Effector memory CD8-positive, alpha-beta T cell (primary cell): ENCODE data around the gene ZNF582.

Experiments used
- ATAC-seq: fragments of 150-1000 bp; cut with Tn5 transposase; replicated peaks from 2 replicates; pipeline ENCODE4 v1.10.0; 2021; ENCODE audit warnings: mild to moderate bottlenecking, moderate library complexity
- DNase-seq, 3 experiments: peaks; one replicate each; pipeline ENCODE4 v3.0.0; 2021
- H3K27ac Mint-ChIP-seq, 2 donors: one replicate each; pipeline ENCODE4 v1.8.0; 2022; ENCODE audit warnings: mild to moderate bottlenecking in 2 of 2, mixed read lengths in 2 of 2, moderate library complexity in 2 of 2
- H3K27me3 Mint-ChIP-seq, 2 donors: one replicate each; pipeline ENCODE4 v1.8.0; 2022; ENCODE audit warnings: mixed read lengths in 2 of 2
- H3K36me3 Mint-ChIP-seq: one replicate; pipeline ENCODE4 v1.8.0; 2022; ENCODE audit warnings: mild to moderate bottlenecking, moderate library complexity, mixed read lengths; ENCODE audit not compliant: insufficient read depth
- H3K4me1 Mint-ChIP-seq, 2 donors: one replicate each; pipeline ENCODE4 v1.8.0; 2022; ENCODE audit warnings: low read depth in 2 of 2, mixed read lengths in 2 of 2
- H3K4me3 Mint-ChIP-seq, 2 donors: one replicate each; pipeline ENCODE4 v1.8.0; 2022; ENCODE audit warnings: mild to moderate bottlenecking in 2 of 2, mixed read lengths in 2 of 2, moderate library complexity in 2 of 2
- H3K9me3 Mint-ChIP-seq, 2 donors: one replicate each; pipeline ENCODE4 v1.8.0; 2022; ENCODE audit warnings: mixed read lengths in 2 of 2
- total RNA-seq, 9 experiments: gene quantifications; one replicate each; lab custom pipeline; 2026; lab: John Stamatoyannopoulos, UW

The ZNF582 gene
- total RNA-seq, result 3.4 to 13.7 (median 6.6) reads per million in 9 experiments

DNA sequence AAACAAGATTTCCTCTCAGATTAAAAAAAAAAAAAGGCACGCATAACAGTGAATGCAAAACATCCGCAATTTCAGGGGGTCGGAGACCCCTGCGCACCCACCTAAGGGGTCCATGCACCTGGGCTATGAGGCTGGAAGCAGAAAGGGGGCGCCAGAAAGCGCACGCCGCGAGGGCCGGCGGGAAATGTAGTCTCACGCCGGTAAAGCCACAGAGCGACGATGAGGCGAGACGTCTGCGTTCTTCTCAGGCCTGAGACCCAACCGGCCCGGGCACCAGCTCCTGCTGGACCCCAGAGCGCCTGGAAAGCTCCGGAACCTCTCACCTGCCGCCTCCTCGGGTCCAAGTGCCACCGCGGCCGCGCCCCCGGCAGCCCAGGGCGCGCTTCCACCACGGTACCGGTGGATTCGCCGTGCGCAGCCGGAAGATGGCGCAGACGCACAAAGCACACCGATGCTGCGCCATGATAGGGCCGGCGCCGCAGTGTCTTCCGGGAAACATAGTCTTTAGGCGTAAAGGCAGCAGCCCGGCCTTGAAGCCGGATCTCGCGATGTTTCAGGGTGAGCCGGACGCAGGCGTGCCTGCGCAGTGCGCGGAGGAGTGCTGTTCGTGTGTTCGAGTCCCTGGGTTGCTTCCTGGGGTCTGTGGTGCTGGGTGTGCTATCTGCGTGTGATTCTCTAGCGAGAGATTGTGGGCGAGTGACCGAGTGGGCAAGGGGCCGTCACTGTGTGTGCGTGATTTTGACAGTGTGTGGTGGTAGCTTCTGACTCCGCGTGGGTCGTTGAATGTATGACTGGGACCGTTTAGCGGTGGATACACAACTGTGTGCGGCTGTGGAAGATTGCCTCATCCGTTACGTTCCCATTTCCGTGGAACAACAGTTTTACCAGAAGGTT is at the start of gene ZNF582:
Gene ZNF582, minus strand, starts transcription at position 416 of the 894 bp plus-strand sequence. CDS start 1,782 bp downstream, outside the sequence.
- ATAC-seq (peak; percentile 96), DNase-seq (peak; percentile 86 to 88 (median 86))
- Mint-ChIP-seq H3K4me3 (peak within 1 kb of the TSS; percentile 91 to 92), H3K27me3 (no peaks in the 10 kb centered on the region), H3K27ac (peak within 1 kb of the TSS; percentile 97 to 98), H3K9me3 (peaks cover 12 to 18% of the 10 kb centered on the region in 2 donors), H3K4me1 (peaks cover 4 to 6% of the 10 kb centered on the region in 2 donors), H3K36me3 (peaks cover 26% of the 10 kb centered on the region)

DNA sequence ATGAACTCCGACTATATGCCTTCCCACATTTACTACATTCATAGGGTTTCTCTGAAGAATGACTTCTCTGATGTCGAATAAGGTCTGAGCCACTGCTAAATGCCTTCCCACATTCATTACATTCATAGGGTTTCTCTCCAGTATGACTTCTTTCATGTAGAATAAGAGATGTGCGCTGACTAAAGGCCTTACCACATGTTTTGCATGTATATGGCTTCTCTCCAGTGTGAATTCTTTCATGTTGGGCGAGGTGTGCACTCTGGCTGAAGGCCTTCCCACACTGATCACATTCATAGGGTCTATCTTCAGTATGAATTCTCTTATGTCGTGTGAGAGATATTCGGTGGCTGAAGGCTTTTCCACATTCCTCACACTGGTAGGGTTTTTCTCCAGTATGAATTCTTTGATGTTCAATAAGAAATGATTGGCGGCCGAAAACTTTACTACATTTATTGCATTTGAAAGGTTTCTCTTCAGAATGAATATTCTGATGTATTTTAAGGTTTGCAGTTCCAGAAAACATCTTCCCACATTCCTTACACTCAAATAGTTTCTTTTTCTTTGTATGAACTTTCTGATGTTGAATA is 48.0 kb upstream of the ZNF582 start:
- H3K27ac Mint-ChIP-seq, result no peak overlapping the region
- peaks cover 28 to 49% of the 10 kb centered on the region in 2 donors for H3K9me3 Mint-ChIP-seq
- no peak for DNase-seq
- no peaks in the 10 kb centered on the region for H3K4me1 Mint-ChIP-seq
- no peak for ATAC-seq
- peaks cover 4% of the 10 kb centered on the region for H3K36me3 Mint-ChIP-seq
- H3K27me3 Mint-ChIP-seq, result no peaks in the 10 kb centered on the region
- H3K4me3 Mint-ChIP-seq, result no peak overlapping the region

DNA sequence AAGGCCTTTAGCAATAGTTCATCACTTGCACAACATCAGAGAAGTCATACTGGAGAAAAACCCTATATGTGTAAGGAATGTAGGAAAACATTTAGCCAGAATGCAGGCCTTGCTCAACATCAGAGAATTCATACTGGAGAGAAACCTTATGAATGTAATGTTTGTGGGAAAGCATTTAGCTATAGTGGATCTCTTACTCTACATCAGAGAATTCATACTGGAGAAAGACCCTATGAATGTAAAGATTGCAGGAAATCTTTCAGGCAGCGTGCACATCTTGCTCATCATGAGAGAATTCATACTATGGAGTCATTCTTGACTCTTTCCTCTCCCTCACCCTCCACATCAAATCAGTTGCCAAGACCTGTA is 30.6 kb upstream of the ZNF582 start:
- peaks cover 5% of the 10 kb centered on the region for H3K36me3 Mint-ChIP-seq

DNA sequence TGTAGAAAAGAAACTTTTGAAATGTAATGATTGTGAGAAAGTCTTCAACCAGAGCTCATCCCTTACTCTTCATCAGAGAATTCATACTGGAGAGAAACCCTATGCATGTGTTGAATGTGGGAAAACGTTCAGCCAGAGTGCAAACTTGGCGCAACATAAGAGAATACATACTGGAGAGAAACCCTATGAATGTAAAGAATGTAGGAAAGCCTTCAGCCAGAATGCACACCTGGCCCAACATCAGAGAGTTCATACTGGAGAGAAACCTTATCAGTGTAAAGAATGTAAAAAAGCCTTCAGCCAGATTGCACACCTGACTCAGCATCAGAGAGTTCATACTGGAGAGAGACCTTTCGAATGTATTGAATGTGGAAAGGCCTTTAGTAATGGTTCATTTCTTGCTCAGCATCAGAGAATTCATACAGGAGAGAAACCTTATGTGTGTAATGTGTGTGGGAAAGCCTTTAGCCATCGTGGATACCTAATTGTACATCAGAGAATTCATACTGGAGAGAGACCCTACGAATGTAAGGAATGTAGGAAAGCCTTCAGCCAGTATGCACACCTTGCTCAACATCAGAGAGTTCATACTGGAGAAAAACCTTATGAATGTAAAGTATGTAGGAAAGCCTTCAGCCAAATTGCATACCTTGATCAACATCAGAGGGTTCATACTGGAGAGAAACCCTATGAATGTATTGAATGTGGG is 30.1 kb upstream of the ZNF582 start:
- no peak overlapping the region for H3K27ac Mint-ChIP-seq
- H3K4me1 Mint-ChIP-seq, result no peaks in the 10 kb centered on the region
- no peaks in the 10 kb centered on the region for H3K27me3 Mint-ChIP-seq
- ATAC-seq (no peak), DNase-seq (no peak)
- H3K9me3 Mint-ChIP-seq, result peaks cover 13 to 18% of the 10 kb centered on the region in 2 donors
- no peak overlapping the region for H3K4me3 Mint-ChIP-seq
- peaks cover 5% of the 10 kb centered on the region for H3K36me3 Mint-ChIP-seq

More for the DNA sequence above, 30.6 kb upstream of the ZNF582 start:
- Mint-ChIP-seq H3K4me1 (no peaks in the 10 kb centered on the region), H3K27me3 (no peaks in the 10 kb centered on the region), H3K9me3 (peaks cover 13 to 18% of the 10 kb centered on the region in 2 donors), H3K27ac (no peak overlapping the region), H3K4me3 (no peak overlapping the region)
- ATAC-seq, result no peak
- no peak for DNase-seq

DNA sequence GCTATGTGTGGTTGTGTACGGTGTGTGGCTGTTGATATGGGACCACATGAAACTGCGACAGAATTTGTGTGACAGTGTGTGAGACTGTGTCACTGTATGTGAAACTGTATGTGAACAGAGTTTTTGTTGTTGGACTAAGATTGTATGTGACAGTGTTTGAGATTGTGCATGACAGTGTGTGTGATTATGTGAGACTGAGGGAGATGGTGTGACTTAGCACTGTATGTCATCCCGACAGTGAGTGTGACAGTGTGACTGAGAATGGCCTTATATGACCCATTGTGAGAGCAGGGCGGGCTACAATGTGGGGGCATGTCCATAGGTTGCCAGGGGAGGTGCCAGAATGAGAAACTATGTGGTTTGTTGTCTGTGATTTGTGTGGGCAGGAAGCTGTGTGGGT is 11.7 kb upstream of the ZNF582 start:
- ATAC-seq, result no peak
- Mint-ChIP-seq H3K36me3 (peaks cover 48% of the 10 kb centered on the region), H3K27me3 (no peaks in the 10 kb centered on the region), H3K4me3 (peak overlapping the region; percentile 82 to 89), H3K9me3 (peaks cover 19 to 38% of the 10 kb centered on the region in 2 donors), H3K27ac (peak overlapping the region; percentile 87 to 96), H3K4me1 (peaks cover 20 to 21% of the 10 kb centered on the region in 2 donors)
- no peak for DNase-seq

DNA sequence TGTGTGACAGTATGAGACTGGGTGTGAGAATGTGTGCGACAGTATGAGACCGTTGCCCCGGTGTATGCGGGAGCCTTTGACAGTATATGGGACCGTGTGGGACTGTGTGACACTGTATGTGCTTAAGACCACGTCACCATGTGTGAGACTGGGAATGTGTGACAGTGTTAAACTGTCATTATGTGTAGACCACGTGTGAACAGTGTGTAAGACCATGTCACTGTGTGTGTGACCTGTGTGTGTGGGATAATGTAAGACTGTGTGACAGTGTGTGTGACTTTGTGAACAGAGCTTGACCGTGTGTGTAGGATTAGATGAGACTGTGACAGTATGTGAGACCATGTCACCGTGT is 11.3 kb upstream of the ZNF582 start:
- Mint-ChIP-seq H3K4me1 (peaks cover 20 to 21% of the 10 kb centered on the region in 2 donors), H3K4me3 (peak overlapping the region; percentile 82 to 89), H3K27ac (peak overlapping the region; percentile 87 to 96), H3K36me3 (peaks cover 44% of the 10 kb centered on the region), H3K9me3 (peaks cover 19 to 39% of the 10 kb centered on the region in 2 donors), H3K27me3 (no peaks in the 10 kb centered on the region)
- peak; percentile 36 for ATAC-seq
- DNase-seq, result peak in 1 of 3 experiments; percentile 19

DNA sequence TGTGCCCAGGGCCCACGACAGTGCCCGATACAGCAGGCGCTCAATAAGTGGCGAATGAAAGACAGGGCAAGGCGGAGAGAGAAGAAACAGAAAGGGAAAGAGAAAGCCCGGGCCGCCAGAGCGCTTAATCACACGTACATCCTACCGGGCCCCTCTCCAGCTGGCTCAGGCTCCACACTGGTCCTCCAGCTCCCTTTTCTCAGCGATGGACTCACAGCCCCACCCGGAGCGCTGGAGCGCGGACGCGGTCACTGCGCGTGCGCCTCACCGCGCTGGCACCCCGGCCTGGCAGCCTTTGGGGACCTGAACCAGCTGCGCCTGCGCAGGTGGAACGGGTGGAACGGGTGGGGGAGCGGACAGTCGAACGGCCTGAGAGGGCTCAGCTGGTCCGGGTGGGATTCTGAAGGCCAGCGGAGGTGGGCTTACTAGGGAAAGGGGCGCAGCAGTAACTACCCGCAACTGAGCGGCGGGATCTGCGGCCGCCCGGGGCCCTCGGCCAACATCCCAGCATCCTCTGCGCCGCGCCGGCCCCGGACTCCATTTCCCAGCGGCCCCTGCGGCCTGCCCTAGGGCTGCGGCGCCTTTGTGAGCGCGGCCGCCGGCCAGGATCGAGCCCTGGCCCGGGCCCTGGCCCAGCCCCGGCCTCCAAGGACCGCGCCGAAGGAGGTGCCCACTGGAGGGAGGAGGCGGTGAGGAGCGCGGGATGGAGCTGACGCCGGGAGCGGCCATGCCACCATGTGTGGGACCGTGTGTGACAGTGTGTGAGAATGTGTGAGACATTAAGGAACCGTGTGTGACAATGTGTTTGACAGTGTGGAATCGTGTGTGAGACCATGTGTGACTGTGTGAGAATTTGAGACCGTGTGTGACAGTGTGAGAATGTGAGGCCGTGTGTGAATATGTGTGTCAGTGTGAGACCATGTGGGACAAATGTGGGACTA is 10.7 kb upstream of the ZNF582 start, which contains the start of gene ZNF583:
Gene ZNF583, plus strand, starts transcription at position 569 of the 941 bp plus-strand sequence. CDS start 2,783 bp downstream, outside the sequence.
- H3K27ac Mint-ChIP-seq, result peak within 1 kb of the TSS; percentile 87 to 96
- H3K4me1 Mint-ChIP-seq, result peaks cover 20 to 21% of the 10 kb centered on the region in 2 donors
- peaks cover 18 to 37% of the 10 kb centered on the region in 2 donors for H3K9me3 Mint-ChIP-seq
- H3K4me3 Mint-ChIP-seq, result peak within 1 kb of the TSS; percentile 82 to 89
- H3K36me3 Mint-ChIP-seq, result peaks cover 39% of the 10 kb centered on the region
- DNase-seq (peak; percentile 89 to 90 (median 89)), ATAC-seq (peak; percentile 81)
- no peaks in the 10 kb centered on the region for H3K27me3 Mint-ChIP-seq

DNA sequence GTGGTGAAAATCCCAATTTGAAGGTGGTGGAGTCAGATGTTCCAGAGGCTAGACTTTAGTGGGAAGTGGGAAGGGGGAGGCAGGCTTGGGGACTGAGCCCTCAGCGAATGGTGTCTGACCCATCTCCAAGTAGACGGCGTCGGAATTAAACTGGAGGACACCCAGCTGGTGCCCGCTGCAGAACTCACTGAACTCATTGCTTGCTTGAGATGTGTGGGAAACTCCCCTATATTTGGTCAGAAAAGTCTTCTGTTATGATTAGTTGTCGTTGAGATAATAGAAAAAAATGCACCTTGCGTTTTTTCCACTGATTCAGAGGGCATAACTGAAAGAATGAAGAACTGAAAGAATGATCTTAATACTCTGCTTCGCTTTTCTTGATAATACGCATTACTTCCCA is 9.9 kb upstream of the ZNF582 start:
- H3K4me3 Mint-ChIP-seq, result peak overlapping the region; percentile 82 to 89
- no peak for DNase-seq
- no peaks in the 10 kb centered on the region for H3K27me3 Mint-ChIP-seq
- peaks cover 36% of the 10 kb centered on the region for H3K36me3 Mint-ChIP-seq
- peaks cover 15 to 30% of the 10 kb centered on the region in 2 donors for H3K9me3 Mint-ChIP-seq
- no peak for ATAC-seq
- peak overlapping the region; percentile 87 to 96 for H3K27ac Mint-ChIP-seq
- H3K4me1 Mint-ChIP-seq, result peaks cover 20 to 21% of the 10 kb centered on the region in 2 donors

DNA sequence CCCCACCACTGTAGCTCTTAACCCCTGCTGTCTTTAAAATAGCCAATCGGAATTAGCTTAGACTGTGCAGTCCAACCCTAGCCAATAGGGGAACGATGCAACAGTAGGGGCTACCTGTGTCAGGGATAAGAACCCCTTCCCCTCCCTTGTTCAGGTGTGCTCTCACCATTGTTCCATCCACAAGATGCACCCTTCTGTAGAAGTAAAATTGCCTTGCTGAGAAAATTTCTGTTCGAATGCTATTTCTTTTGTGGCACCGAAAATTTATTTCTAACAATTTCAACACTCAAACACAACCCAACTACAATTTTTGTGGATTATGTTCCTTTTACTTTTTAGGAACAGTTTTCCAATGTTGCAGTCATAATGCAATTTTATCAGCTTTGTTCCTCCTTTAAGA is 7.2 kb upstream of the ZNF582 start:
- Mint-ChIP-seq H3K4me1 (peaks cover 17 to 18% of the 10 kb centered on the region in 2 donors), H3K27ac (no peak overlapping the region), H3K27me3 (no peaks in the 10 kb centered on the region), H3K4me3 (no peak overlapping the region), H3K36me3 (peaks cover 27% of the 10 kb centered on the region), H3K9me3 (peaks cover 17 to 26% of the 10 kb centered on the region in 2 donors)
- ATAC-seq (no peak), DNase-seq (no peak)

DNA sequence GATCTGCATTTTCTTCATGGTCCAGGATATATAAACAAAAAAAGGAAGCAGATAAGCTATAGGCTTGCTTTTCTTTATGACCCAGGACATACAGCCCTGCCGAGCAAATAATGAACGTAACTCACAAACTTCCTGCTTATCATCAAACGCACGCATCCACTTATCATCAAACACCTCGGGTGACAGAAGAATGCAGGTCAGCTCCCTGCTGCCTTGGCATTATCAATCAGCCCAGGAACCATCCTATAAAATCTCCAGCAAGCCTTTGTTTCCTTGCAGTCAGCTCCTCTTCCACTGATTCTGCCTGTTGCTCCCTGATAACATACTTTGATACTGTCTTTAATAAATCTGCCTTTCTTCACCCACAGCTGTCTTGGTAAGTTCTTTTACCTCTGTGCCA is 5.5 kb upstream of the ZNF582 start:
- peaks cover 11 to 19% of the 10 kb centered on the region in 2 donors for H3K9me3 Mint-ChIP-seq

DNA sequence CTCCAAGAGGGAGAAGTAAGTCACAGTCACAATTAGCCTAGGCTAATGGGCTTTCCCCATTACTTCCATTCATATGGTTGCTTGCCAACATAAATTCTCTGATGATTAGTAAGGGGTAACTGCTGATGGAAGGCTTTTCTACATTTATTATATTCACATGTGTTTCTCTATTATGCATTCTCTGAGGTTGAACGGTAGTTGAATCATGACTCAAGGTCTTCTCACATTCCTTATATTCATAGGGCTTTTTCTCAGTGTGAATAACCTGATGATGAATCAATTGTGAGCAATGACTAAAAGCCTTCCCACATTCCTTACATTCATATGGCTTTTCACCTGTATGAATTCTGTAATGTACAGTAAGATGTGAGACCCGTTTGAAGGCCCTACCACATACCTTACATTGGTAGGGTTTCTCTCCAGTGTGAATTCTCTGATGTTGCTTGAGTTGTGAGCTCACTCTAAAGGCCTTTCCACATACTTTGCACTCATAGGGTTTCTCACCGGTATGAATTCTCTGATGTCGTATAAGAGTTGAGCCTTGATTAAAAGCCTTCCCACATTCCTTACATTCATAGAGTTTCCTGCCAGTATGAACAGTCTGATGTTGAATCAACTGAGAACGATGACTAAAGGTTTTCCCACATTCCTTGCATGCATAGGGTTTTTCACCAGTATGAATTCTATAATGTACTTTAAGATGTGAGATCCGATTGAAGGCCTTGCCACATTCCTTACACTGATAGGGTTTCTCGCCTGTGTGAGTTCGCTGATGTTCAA is 9.3 kb downstream of the ZNF582 start:
- no peak overlapping the region for H3K27ac Mint-ChIP-seq
- DNase-seq (no peak), ATAC-seq (no peak)
- H3K36me3 Mint-ChIP-seq, result peaks cover 15% of the 10 kb centered on the region
- peaks cover 13 to 21% of the 10 kb centered on the region in 2 donors for H3K9me3 Mint-ChIP-seq
- no peaks in the 10 kb centered on the region for H3K27me3 Mint-ChIP-seq
- H3K4me1 Mint-ChIP-seq, result no peaks in the 10 kb centered on the region
- H3K4me3 Mint-ChIP-seq, result no peak overlapping the region

More for the DNA sequence above, 5.5 kb upstream of the ZNF582 start:
- ATAC-seq (no peak), DNase-seq (no peak)
- H3K4me3 Mint-ChIP-seq, result no peak overlapping the region
- H3K36me3 Mint-ChIP-seq, result peaks cover 23% of the 10 kb centered on the region
- peaks cover 4 to 7% of the 10 kb centered on the region in 2 donors for H3K4me1 Mint-ChIP-seq
- no peaks in the 10 kb centered on the region for H3K27me3 Mint-ChIP-seq
- no peak overlapping the region for H3K27ac Mint-ChIP-seq
